NCI-H2171 treated with DMSO at 0.1 percent for 48 hours (cell line): ENCODE data around the gene VCY.
"Not testable (repeated sequence)": the region's sequence is repeated elsewhere in the genome, so short reads cannot be mapped to it uniquely, and the experiment has no call there.

ENCODE experiments used
- DNase-seq: peaks from one replicate; lab custom pipeline; 2025; lab: John Stamatoyannopoulos, UW

VCY gene

DNA sequence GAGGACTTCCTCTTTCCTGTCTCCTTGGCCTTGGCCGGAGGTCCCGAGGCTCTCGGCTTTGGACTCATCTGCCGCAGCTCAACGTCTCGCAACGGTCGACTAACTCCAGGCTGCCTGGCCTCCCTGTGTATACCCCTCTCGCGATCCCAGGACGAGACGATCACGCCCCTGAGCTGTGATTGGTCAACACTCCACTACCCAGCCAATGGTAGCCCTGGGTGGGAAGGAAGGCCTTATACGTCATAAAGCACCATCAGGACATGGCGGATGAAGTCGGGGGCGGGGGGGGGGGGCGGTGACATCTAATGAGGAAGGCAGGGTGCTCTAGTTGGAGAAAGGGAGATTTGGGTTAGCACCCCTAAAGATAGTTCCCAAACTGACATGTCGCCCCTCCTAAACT is at the start of gene VCY:
Gene VCY, minus strand, starts transcription at position 101 of the 400 bp plus-strand sequence. Its CDS starts 33 bp downstream, at position 68.
- DNase-seq, result not testable (repeated sequence)

DNA sequence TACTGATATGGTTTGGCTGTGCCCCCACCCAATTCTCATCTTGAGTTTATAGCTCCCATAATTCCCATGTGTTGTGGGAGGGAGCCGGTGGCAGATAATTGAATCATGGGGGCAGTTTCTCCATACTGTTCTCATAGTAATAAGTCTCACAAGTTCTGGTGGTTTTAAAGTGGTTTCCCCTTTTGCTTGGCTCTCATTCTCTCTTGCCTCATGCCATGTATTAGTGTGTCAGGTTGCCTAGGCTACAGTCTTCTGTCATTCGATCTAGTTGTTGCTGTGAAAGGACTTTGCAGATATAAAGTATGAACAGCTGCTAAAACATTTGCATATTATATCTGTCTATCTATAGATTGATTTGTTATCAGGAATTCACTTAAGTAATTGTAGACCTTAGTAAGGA is 44.1 kb upstream of the VCY start:
- DNase-seq, result not testable (repeated sequence)

DNA sequence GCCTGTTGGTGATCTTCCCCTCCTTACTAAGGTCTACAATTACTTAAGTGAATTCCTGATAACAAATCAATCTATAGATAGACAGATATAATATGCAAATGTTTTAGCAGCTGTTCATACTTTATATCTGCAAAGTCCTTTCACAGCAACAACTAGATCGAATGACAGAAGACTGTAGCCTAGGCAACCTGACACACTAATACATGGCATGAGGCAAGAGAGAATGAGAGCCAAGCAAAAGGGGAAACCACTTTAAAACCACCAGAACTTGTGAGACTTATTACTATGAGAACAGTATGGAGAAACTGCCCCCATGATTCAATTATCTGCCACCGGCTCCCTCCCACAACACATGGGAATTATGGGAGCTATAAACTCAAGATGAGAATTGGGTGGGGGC is 25.6 kb upstream of the VCY start:
- not testable (repeated sequence) for DNase-seq

DNA sequence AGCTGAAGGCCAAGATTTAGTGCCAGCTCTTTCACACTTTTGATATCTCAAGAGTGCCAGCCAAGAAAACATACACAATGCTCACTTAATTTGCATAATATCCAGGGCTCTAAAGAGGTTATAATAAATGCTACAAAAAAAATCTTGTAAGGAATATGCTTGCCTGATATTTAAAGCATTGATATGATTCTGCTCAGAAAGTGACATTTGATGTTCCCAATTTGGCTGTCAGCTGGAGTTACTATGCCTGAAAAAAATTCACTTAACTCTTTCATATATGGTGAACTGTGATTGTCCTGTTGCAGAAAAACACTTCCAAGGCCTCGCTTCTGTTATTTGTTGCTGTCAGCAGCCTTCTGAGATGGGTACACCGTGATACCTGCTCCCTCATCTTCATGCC is 43.9 kb downstream of the VCY start:
- DNase-seq, result not testable (repeated sequence)
